Sigmoid colon (tissue), 4 donors: ENCODE measurements around the gene NUDT22.

Experiments used
- CTCF ChIP-seq, 4 experiments: fragments of 450-650 bp in 3 of 4; fragments of 200-600 bp in 1 of 4; IDR thresholded peaks; one replicate each; pipeline ENCODE4 v1.5.1; 2016 to 2019; ENCODE audit warnings: antibody characterized with exemption in 4 of 4, mild to moderate bottlenecking in 3 of 4, moderate library complexity in 2 of 4
- EP300 ChIP-seq, 4 donors: sonication (generic); formaldehyde crosslinking; IDR thresholded peaks; one replicate each; pipeline ENCODE4 v1.6.1; 2017; ENCODE audit warnings: antibody characterized with exemption in 4 of 4

- TF ChIP-seq CTCF (IDR thresholded peaks at IDR 0.05) (no peak), EP300 (IDR thresholded peaks at IDR 0.05) (no peak)
These were observed 5.8 kb upstream of the NUDT22 start for GRCh38 chr11:64220271-64220670.
